Rectal smooth muscle tissue (tissue), 1 donor: ENCODE results near the gene DMRTB1.

Experiments
- H3K27ac ChIP-seq: one replicate; pipeline ENCODE4 v1.7.0; 2013; ENCODE audit warnings: low read depth, low read length, inconsistent platforms
- H3K27me3 ChIP-seq: one replicate; pipeline ENCODE4 v1.7.0; 2013; ENCODE audit warnings: low read length; ENCODE audit not compliant: control insufficient read depth, insufficient read depth
- H3K36me3 ChIP-seq: one replicate; pipeline ENCODE4 v1.7.0; 2013; ENCODE audit warnings: low read length; ENCODE audit not compliant: control insufficient read depth, insufficient read depth
- H3K4me1 ChIP-seq: one replicate; pipeline ENCODE4 v1.7.0; 2013; ENCODE audit warnings: low read length; ENCODE audit not compliant: control insufficient read depth, insufficient read depth
- H3K4me3 ChIP-seq: one replicate; pipeline ENCODE4 v1.7.0; 2013; ENCODE audit warnings: low read length
- H3K9ac ChIP-seq: one replicate; pipeline ENCODE4 v1.7.0; 2013; ENCODE audit warnings: low read length

Gene DMRTB1

GRCh38 chr1:53473463-53473862 is 14.3 kb downstream of the DMRTB1 start:
- no peak overlapping the region for H3K9ac ChIP-seq
- H3K4me1 ChIP-seq: no peaks in the 10 kb centered on the region
- H3K27ac ChIP-seq: no peak overlapping the region
- no peaks in the 10 kb centered on the region for H3K27me3 ChIP-seq
- H3K4me3 ChIP-seq: no peak overlapping the region
- no peaks in the 10 kb centered on the region for H3K36me3 ChIP-seq

GRCh38 chr1:53475664-53476063 is 16.5 kb downstream of the DMRTB1 start:
- no peaks in the 10 kb centered on the region for H3K36me3 ChIP-seq
- H3K27ac ChIP-seq: no peak overlapping the region
- H3K4me1 ChIP-seq: no peaks in the 10 kb centered on the region
- no peak overlapping the region for H3K4me3 ChIP-seq
- H3K27me3 ChIP-seq: no peaks in the 10 kb centered on the region
- H3K9ac ChIP-seq: no peak overlapping the region

- Histone ChIP-seq H3K4me1 (no peaks in the 10 kb centered on the region), H3K9ac (no peak overlapping the region), H3K27ac (no peak overlapping the region), H3K4me3 (no peak overlapping the region), H3K36me3 (no peaks in the 10 kb centered on the region), H3K27me3 (no peaks in the 10 kb centered on the region)
These were observed 17.4 kb downstream of the DMRTB1 start for GRCh38 chr1:53476579-53476978.

GRCh38 chr1:53477651-53478501 is 18.7 kb downstream of the DMRTB1 start:
- H3K27me3 ChIP-seq: no peaks in the 10 kb centered on the region
- H3K9ac ChIP-seq: no peak overlapping the region
- no peaks in the 10 kb centered on the region for H3K4me1 ChIP-seq
- no peak overlapping the region for H3K4me3 ChIP-seq
- H3K36me3 ChIP-seq: no peaks in the 10 kb centered on the region
- no peak overlapping the region for H3K27ac ChIP-seq

- H3K36me3 ChIP-seq: no peaks in the 10 kb centered on the region
- no peak overlapping the region for H3K4me3 ChIP-seq
- no peak overlapping the region for H3K9ac ChIP-seq
- no peaks in the 10 kb centered on the region for H3K4me1 ChIP-seq
- no peaks in the 10 kb centered on the region for H3K27me3 ChIP-seq
- no peak overlapping the region for H3K27ac ChIP-seq
These were observed 19.3 kb downstream of the DMRTB1 start for GRCh38 chr1:53478502-53478818.

- H3K27ac ChIP-seq: no peak overlapping the region
These were observed 21.5 kb downstream of the DMRTB1 start for GRCh38 chr1:53480678-53481077.

GRCh38 chr1:53481456-53481855 is 22.3 kb downstream of the DMRTB1 start:
- no peaks in the 10 kb centered on the region for H3K36me3 ChIP-seq
- no peak overlapping the region for H3K9ac ChIP-seq
- no peak overlapping the region for H3K4me3 ChIP-seq
- H3K27me3 ChIP-seq: no peaks in the 10 kb centered on the region
- H3K27ac ChIP-seq: no peak overlapping the region
- no peaks in the 10 kb centered on the region for H3K4me1 ChIP-seq

More at GRCh38 chr1:53480678-53481077, 21.5 kb downstream of the DMRTB1 start:
- Histone ChIP-seq H3K9ac (no peak overlapping the region), H3K27me3 (no peaks in the 10 kb centered on the region), H3K4me3 (no peak overlapping the region), H3K36me3 (no peaks in the 10 kb centered on the region), H3K4me1 (no peaks in the 10 kb centered on the region)

- Histone ChIP-seq H3K9ac (no peak overlapping the region), H3K27me3 (no peaks in the 10 kb centered on the region)
These were observed 23.4 kb downstream of the DMRTB1 start for GRCh38 chr1:53482441-53483153.

GRCh38 chr1:53483170-53483569 is 24.0 kb downstream of the DMRTB1 start:
- H3K4me1 ChIP-seq: no peaks in the 10 kb centered on the region
- no peaks in the 10 kb centered on the region for H3K36me3 ChIP-seq
- no peaks in the 10 kb centered on the region for H3K27me3 ChIP-seq
- H3K4me3 ChIP-seq: no peak overlapping the region
- no peak overlapping the region for H3K9ac ChIP-seq
- H3K27ac ChIP-seq: no peak overlapping the region

More at GRCh38 chr1:53482441-53483153, 23.4 kb downstream of the DMRTB1 start:
- Histone ChIP-seq H3K36me3 (no peaks in the 10 kb centered on the region), H3K4me1 (no peaks in the 10 kb centered on the region), H3K4me3 (no peak overlapping the region), H3K27ac (no peak overlapping the region)

GRCh38 chr1:53483656-53484055 is 24.5 kb downstream of the DMRTB1 start:
- Histone ChIP-seq H3K36me3 (no peaks in the 10 kb centered on the region), H3K4me3 (no peak overlapping the region), H3K4me1 (no peaks in the 10 kb centered on the region), H3K9ac (no peak overlapping the region), H3K27ac (no peak overlapping the region), H3K27me3 (no peaks in the 10 kb centered on the region)

GRCh38 chr1:53484705-53485477 is 25.7 kb downstream of the DMRTB1 start:
- Histone ChIP-seq H3K4me1 (no peaks in the 10 kb centered on the region), H3K4me3 (no peak overlapping the region), H3K27ac (no peak overlapping the region), H3K27me3 (no peaks in the 10 kb centered on the region), H3K36me3 (no peaks in the 10 kb centered on the region), H3K9ac (no peak overlapping the region)
